Natural killer cell treated with Interleukin-12 subunit alpha and Interleukin-12 subunit beta and Interleukin-15 and Interleukin-18, amount 100 ng/mL, for 72 hours (primary cell): ENCODE measurements around the gene UBAP1L. TPM values are rescaled to one million over a fixed set of nuclear protein-coding genes. Genes with fewer than 3 reads are reported as not detected.
"Not testable (repeated sequence)": the region's sequence is repeated elsewhere in the genome, so short reads cannot be mapped to it uniquely, and the experiment has no call there.

ENCODE experiments used
- ATAC-seq, 2 donors: fragments of 150-1000 bp; cut with Tn5 transposase in 1 of 2; sonication (Bioruptor Pico), chemical (Tn5 transposase) in 1 of 2; 2 replicates each; pipeline ENCODE4 v1.10.0; 2021
- DNase-seq: peaks from one replicate; pipeline ENCODE4 v3.0.0; 2022; ENCODE audit warnings: low spot score
- H3K27ac Mint-ChIP-seq, 2 donors: 1 replicate in 1 of 2; 2 replicates in 1 of 2; pipeline ENCODE4 v1.8.0; 2022; ENCODE audit warnings: mixed read lengths in 2 of 2, mild to moderate bottlenecking in 1 of 2, moderate library complexity in 1 of 2
- H3K27me3 Mint-ChIP-seq, 2 donors: 1 replicate in 1 of 2; 2 replicates in 1 of 2; pipeline ENCODE4 v1.8.0; 2022; ENCODE audit warnings: mixed read lengths in 2 of 2
- H3K36me3 Mint-ChIP-seq: one replicate; pipeline ENCODE4 v1.8.0; 2022; ENCODE audit warnings: mixed read lengths
- H3K4me1 Mint-ChIP-seq, 2 donors: 1 replicate in 1 of 2; 2 replicates in 1 of 2; pipeline ENCODE4 v1.8.0; 2022; ENCODE audit warnings: low read depth in 2 of 2, mixed read lengths in 2 of 2, mild to moderate bottlenecking in 1 of 2
- H3K4me3 Mint-ChIP-seq: one replicate; pipeline ENCODE4 v1.8.0; 2022; ENCODE audit warnings: mixed read lengths
- H3K9me3 Mint-ChIP-seq: 2 replicates; pipeline ENCODE4 v1.8.0; 2022; ENCODE audit warnings: mixed read lengths
- total RNA-seq, 2 donors: library from RNA; stranded (reverse); gene quantifications; one replicate each; pipeline ENCODE4 v1.2.3, GENCODE V29; 2022

Gene UBAP1L
- total RNA-seq, 2 donors from 2014 or later: 5.7 to 14.2 TPM

DNA sequence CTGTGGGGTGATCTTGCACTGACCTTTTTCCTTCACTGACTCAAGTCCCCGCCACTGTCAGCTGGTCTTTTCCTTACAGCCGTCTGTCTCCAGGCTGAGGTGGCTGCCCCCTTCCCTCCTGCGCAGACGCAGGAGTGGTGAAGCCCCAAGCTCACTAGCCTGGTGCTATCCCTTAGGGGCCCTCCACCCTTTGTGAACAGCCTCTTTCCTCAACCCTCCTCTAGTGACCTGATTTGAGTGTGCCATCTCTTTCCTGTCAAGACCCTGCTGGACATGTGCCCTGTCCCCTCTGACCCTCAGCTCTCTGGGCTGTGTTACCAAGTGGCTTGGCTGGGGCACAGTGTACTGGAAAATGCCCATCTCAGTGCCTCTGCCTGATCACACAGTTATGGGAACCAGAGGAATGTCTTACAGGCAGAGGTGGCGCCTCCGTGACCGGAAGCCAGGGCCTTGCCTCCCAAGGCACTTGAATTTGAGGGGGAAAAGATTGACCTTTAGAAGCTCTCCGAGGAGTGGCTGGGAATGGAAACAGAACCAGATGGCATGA is 29.7 kb downstream of the UBAP1L start:
- ATAC-seq: no peak
- Mint-ChIP-seq H3K27me3 (peaks cover 14 to 19% of the 10 kb centered on the region in 2 donors), H3K4me3 (no peak overlapping the region), H3K9me3 (no peaks in the 10 kb centered on the region), H3K27ac (no peak overlapping the region), H3K36me3 (no peaks in the 10 kb centered on the region), H3K4me1 (peaks cover 8 to 19% of the 10 kb centered on the region in 2 donors)
- peak; percentile 28 for DNase-seq

DNA sequence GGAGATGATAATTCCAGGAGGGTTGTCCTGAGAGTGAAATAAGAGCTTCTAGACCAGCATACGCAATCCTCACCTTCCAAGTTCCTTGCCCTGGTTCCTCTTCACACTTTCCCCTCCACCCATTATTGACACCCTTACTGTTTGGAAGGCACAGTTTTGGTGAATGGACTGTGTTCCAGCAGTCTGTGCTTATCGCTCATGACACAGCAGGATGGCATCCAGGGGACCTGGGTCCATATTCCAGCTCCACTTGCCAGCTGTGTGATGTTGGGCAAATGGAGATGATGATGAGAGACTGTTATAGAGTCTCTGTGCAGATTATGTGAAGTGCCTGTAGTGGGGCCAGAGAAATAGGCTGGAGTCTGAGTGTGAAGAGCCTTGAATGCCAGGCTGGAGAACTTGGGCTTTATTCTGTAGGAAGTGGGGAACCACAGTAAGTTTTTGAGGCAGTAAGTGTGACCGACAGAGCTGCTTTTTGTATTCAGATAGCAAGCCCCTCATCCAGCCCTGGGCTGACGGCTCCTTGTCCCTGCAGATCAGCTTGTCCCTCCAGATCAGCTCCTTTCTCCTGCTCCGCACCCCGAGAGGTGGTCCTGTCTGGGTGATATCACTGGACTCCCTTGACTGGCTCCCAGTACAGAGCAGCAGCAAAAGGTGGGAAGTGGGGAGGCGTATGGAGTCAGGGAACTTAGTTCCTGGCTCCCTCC is 30.3 kb downstream of the UBAP1L start:
- ATAC-seq (no peak), DNase-seq (peak; percentile 47)
- no peak overlapping the region for H3K4me3 Mint-ChIP-seq
- no peak overlapping the region for H3K27ac Mint-ChIP-seq
- H3K27me3 Mint-ChIP-seq: peaks cover 14 to 19% of the 10 kb centered on the region in 2 donors
- no peaks in the 10 kb centered on the region for H3K9me3 Mint-ChIP-seq
- H3K4me1 Mint-ChIP-seq: peaks cover 8 to 19% of the 10 kb centered on the region in 2 donors
- no peaks in the 10 kb centered on the region for H3K36me3 Mint-ChIP-seq

DNA sequence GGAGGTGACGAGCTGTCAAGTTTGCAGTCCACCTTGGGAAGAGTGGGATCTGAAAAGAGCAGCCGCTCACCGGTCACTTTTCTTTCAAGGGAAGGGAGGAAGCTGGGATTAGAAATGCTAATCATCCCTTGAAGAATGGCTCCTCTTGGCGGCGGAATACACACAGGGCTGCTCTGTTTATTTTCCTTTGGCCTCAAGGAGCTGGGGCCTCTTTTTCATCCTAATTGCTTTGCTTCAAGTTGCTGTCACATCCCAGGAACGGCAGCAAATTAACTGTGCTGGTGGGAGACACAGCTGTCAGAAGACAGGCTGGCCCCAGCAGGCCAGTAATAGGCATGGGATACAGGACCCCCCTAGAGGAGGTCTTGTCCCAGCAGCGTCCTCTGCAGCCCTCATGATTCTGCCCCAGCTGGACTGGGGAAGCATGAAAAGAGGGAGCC is 31.7 kb downstream of the UBAP1L start:
- DNase-seq (peak; percentile 10), ATAC-seq (no peak)
- Mint-ChIP-seq H3K27me3 (peaks cover 23 to 31% of the 10 kb centered on the region in 2 donors), H3K27ac (no peak overlapping the region), H3K4me1 (peaks cover 8 to 19% of the 10 kb centered on the region in 2 donors), H3K9me3 (no peaks in the 10 kb centered on the region), H3K4me3 (no peak overlapping the region), H3K36me3 (no peaks in the 10 kb centered on the region)

DNA sequence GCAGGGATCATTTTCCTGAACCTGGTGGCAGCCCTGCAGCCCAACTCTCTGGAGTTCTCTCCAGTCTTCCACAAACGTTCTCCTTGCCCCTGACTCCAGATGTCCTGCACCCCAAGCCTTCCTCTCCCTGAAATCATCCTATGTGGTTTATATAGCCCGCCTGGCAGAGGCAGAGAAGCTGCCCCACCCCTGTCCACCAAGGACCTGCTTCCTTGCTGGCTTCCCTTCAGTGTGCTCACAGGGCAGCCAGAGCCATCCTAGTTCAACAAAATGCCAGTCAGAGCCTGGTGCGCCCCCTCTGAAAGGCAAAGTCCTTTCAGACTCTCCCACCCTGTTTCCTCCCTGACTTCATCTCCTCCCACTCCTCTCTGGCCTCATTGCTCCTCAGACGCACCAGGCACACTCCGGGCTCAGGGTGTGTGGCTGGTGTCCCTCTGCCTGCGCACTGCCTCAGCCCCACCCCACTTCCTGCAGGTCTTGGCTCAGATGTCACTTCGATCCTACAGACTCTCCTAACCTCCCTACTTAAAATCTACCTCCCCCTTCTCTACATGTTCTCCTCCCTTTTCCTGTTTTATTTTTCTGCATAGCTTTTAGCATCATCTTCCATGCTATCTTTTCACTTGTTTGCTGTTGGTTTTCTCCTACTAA is 32.6 kb downstream of the UBAP1L start:
- Mint-ChIP-seq H3K27me3 (peaks cover 29 to 36% of the 10 kb centered on the region in 2 donors), H3K36me3 (no peaks in the 10 kb centered on the region), H3K9me3 (no peaks in the 10 kb centered on the region), H3K27ac (no peak overlapping the region), H3K4me1 (peaks cover 8 to 21% of the 10 kb centered on the region in 2 donors), H3K4me3 (no peak overlapping the region)
- DNase-seq (no peak), ATAC-seq (no peak)

DNA sequence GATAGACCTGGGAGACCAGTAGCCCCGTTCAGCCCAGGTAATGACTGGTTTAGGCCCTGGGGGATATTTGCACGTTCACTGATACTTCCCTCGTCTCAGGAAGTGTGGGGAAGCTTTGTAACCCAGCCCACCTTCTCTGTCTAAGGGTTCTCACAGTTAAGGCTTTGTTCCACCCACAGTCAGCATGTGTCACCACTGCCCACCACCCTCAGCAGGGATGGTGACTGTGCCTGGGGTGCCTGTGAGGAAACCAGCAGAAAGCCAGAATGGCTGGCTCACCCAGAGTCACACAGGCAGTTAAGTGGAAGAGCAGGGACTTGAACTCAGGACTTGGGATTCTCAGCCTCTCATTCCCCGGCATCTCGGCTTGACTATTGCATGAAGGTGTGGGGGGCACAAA is 33.2 kb downstream of the UBAP1L start:
- Mint-ChIP-seq H3K4me3 (no peak overlapping the region), H3K36me3 (no peaks in the 10 kb centered on the region), H3K4me1 (peaks cover 8 to 18% of the 10 kb centered on the region in 2 donors), H3K9me3 (no peaks in the 10 kb centered on the region), H3K27ac (no peak overlapping the region), H3K27me3 (peaks cover 29 to 36% of the 10 kb centered on the region in 2 donors)
- DNase-seq (no peak), ATAC-seq (no peak)

DNA sequence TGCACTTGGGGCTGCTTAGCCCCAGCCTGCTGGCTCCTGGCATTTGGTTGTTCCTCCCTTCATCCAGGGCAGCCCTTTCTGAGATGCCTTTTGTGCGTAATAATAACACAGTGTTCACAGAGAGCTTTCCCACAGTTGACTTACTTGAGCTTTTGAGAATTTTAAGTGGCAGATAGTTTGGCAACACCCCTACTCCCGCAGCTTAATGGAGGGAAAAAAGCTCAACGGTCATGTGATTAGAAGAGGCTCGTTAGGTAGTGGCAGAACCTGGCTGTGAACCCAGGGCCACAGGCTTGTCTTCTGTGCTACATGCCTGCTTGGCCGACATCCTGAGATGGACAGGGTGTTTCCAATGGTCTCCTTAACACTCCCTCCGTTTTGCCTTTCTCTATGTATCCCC is 33.7 kb downstream of the UBAP1L start:
- peaks cover 8 to 20% of the 10 kb centered on the region in 2 donors for H3K4me1 Mint-ChIP-seq
- DNase-seq: no peak
- H3K36me3 Mint-ChIP-seq: no peaks in the 10 kb centered on the region
- H3K27me3 Mint-ChIP-seq: peaks cover 32 to 38% of the 10 kb centered on the region in 2 donors
- ATAC-seq: no peak
- H3K9me3 Mint-ChIP-seq: no peaks in the 10 kb centered on the region
- no peak overlapping the region for H3K4me3 Mint-ChIP-seq
- H3K27ac Mint-ChIP-seq: no peak overlapping the region

DNA sequence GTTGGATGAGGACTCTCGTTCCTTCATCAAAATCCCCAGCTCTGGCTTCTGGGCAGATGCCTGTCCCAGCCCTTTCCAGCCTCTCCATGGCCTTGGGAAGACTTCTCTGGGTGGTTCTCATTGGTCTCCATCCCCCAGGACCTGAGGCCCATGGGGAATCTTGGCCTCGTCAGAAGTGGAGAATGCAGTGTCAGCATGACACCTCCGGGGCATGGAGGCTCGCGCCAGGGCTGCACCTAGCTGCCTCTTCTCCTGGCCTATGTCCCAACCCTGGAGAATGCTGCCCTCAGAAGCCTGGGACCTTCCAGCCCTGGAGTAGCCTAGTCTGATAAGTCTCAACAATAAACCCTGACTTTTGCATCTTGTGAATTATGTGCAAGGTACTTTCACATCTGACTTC is 35.4 kb downstream of the UBAP1L start:
- ATAC-seq: peak in 1 of 2 donors; percentile 21
- Mint-ChIP-seq H3K36me3 (no peaks in the 10 kb centered on the region), H3K4me1 (peaks cover 8 to 21% of the 10 kb centered on the region in 2 donors), H3K27me3 (peaks cover 34 to 41% of the 10 kb centered on the region in 2 donors), H3K4me3 (no peak overlapping the region), H3K27ac (no peak overlapping the region), H3K9me3 (no peaks in the 10 kb centered on the region)
- DNase-seq: no peak

DNA sequence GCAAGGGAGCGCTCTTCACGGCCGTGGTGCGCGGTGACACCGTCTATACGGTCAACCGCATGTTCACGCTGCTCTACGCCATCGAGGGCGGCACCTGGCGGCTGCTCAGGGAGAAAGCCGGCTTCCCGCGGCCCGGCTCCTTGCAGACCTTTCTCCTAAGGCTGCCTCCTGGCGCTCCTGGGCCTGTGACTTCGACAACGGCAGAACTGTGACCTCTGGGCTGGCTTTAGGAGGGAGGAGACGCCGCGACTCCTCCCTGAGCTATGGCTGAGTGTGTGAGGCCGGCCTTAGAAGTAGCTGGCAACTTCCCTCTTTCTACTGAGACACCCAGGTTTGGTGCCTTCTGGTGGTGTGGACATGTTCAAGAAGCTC is 37.0 kb downstream of the UBAP1L start:
- H3K36me3 Mint-ChIP-seq: no peaks in the 10 kb centered on the region
- peak; percentile 29 to 69 for ATAC-seq
- H3K4me1 Mint-ChIP-seq: peaks cover 8 to 15% of the 10 kb centered on the region in 2 donors
- peaks cover 28 to 31% of the 10 kb centered on the region in 2 donors for H3K27me3 Mint-ChIP-seq
- H3K27ac Mint-ChIP-seq: no peak overlapping the region
- H3K9me3 Mint-ChIP-seq: no peaks in the 10 kb centered on the region
- DNase-seq: no peak
- H3K4me3 Mint-ChIP-seq: no peak overlapping the region

DNA sequence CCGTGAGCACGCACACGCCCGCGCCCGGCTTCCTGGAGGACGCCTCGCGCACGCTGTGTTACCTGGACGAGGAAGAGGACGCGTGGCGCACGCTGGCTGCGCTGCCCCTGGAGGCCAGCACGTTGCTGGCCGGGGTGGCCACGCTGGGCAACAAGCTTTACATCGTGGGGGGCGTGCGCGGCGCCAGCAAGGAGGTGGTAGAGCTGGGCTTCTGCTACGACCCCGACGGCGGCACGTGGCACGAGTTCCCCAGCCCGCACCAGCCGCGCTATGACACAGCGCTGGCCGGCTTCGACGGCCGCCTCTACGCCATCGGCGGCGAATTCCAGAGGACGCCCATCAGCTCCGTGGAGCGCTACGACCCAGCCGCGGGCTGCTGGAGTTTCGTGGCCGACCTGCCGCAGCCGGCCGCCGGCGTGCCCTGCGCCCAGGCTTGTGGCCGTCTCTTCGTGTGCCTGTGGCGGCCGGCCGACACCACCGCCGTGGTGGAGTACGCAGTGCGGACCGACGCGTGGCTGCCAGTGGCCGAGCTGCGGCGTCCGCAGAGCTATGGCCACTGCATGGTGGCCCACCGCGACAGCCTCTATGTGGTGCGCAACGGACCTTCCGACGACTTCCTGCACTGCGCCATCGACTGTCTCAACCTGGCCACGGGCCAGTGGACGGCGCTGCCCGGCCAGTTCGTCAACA is 37.6 kb downstream of the UBAP1L start:
- peaks cover 3 to 10% of the 10 kb centered on the region in 2 donors for H3K4me1 Mint-ChIP-seq
- no peak for ATAC-seq
- H3K27me3 Mint-ChIP-seq: peaks cover 23 to 26% of the 10 kb centered on the region in 2 donors
- DNase-seq: no peak
- no peaks in the 10 kb centered on the region for H3K9me3 Mint-ChIP-seq
- H3K4me3 Mint-ChIP-seq: no peak overlapping the region
- H3K36me3 Mint-ChIP-seq: no peaks in the 10 kb centered on the region
- no peak overlapping the region for H3K27ac Mint-ChIP-seq

DNA sequence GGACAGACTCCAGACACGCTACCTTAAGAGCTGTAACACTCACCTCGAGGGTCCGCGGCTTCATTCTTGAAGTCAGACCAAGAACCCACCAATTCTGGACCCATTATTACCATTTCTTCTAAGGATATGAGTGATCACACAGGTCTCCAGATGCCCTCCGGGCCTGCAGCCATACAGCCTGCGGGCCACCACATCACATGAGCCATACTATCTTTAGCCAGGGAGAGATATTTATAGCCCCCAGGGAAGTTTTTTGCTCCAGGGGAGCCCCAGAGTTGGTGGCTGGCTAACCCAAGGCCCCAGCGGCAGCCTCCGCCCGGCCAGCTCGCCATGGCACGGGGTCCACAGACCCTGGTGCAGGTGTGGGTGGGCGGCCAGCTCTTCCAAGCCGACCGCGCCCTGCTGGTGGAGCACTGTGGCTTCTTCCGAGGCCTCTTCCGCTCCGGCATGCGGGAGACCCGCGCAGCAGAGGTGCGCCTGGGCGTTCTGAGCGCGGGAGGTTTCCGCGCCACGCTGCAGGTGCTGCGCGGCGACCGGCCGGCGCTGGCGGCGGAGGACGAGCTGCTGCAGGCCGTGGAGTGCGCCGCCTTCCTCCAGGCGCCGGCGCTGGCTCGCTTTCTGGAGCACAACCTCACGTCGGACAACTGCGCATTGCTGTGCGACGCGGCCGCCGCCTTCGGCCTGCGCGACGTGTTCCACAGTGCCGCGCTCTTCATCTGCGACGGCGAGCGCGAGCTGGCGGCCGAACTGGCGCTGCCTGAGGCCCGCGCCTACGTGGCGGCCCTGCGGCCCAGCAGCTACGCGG is 38.3 kb downstream of the UBAP1L start, which contains the start of gene KBTBD13:
Gene KBTBD13, plus strand, starts transcription at position 261 of the 805 bp plus-strand sequence. Its CDS starts 70 bp downstream, at position 331.
- H3K4me1 Mint-ChIP-seq: peaks cover 0 to 8% of the 10 kb centered on the region in 2 donors
- peaks cover 20 to 22% of the 10 kb centered on the region in 2 donors for H3K27me3 Mint-ChIP-seq
- no peaks in the 10 kb centered on the region for H3K9me3 Mint-ChIP-seq
- no peaks in the 10 kb centered on the region for H3K36me3 Mint-ChIP-seq
- ATAC-seq: no peak
- no peak within 1 kb of the TSS for H3K27ac Mint-ChIP-seq
- no peak within 1 kb of the TSS for H3K4me3 Mint-ChIP-seq
- DNase-seq: no peak

DNA sequence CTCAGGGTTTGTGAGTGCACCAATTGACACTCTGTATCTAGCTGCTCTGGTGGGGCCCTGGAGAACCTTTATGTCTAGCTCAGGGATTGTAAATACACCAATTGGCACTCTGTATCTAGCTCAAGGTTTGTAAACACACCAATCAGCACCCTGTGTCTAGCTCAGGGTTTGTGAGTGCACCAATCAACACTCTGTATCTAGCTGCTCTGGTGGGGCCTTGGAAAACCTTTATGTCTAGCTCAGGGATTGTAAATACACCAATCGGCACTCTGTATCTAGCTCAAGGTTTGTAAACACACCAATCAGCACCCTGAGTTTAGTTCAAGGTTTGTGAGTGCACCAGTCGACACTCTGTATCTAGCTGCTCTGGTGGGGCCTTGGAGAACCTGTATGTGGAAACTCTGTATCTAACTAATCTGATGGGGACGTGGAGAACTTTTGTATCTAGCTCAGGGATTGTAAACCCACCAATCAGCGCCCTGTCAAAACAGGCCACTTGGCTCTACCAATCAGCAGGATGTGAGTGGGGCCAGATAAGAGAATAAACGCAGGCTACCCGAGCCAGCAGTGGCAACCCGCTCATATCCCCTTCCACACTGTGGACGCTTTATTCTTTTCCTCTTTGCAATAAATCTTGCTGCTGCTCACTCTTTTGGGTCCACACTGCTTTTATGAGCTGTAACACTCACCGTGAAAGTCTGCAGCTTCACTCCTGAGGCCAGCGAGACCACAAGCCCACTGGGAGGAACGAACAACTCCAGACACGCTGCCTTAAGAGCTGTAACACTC is 39.2 kb downstream of the UBAP1L start:
- ATAC-seq, H3K36me3 Mint-ChIP-seq, H3K4me3 Mint-ChIP-seq, H3K27ac Mint-ChIP-seq, H3K9me3 Mint-ChIP-seq, DNase-seq, H3K4me1 Mint-ChIP-seq: not testable (repeated sequence)
- H3K27me3 Mint-ChIP-seq: peaks cover 20 to 22% of the 10 kb centered on the region in 2 donors

DNA sequence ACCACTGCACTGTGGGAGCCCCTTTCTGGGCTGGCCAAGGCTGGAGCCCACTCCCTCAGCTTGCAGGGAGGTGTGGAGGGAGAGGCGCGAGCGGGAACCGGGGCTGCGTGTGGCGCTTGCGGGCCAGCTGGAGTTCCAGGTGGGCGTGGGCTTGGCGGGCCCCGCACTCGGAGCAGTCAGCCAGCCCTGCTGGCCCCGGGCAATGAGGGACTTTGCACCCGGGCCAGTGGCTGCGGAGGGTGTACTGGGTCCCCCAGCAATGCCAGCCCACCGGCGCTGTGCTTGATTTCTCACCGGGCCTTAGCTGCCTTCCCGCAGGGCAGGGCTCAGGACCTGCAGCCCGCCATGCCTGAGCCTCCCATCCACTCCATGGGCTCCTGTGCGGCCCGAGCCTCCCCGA is 40.1 kb downstream of the UBAP1L start:
- ATAC-seq, H3K4me3 Mint-ChIP-seq, H3K27ac Mint-ChIP-seq, DNase-seq, H3K9me3 Mint-ChIP-seq, H3K36me3 Mint-ChIP-seq, H3K4me1 Mint-ChIP-seq: not testable (repeated sequence)
- H3K27me3 Mint-ChIP-seq: peaks cover 20 to 22% of the 10 kb centered on the region in 2 donors
